LNCAP (cell line): Measurements from ENCODE around the gene SMAD9.

Source experiments
- CTCF ChIP-seq: fragments of 450-650 bp; IDR thresholded peaks from 2 replicates; pipeline ENCODE4 v1.5.1; 2017; ENCODE audit warnings: mild to moderate bottlenecking

SMAD9 gene

GRCh38 chr13:36813225-36813624, 106.8 kb downstream of the SMAD9 start:
- TF ChIP-seq CTCF, result no peak

GRCh38 chr13:36807616-36808015, 112.4 kb downstream of the SMAD9 start:
- no peak for TF ChIP-seq CTCF

GRCh38 chr13:36806102-36806501, 113.9 kb downstream of the SMAD9 start:
- no peak for TF ChIP-seq CTCF

GRCh38 chr13:36804588-36804987, 115.5 kb downstream of the SMAD9 start:
- TF ChIP-seq CTCF, result no peak

GRCh38 chr13:36801035-36801434, 119.0 kb downstream of the SMAD9 start:
- no peak for TF ChIP-seq CTCF

- no peak for TF ChIP-seq CTCF
Observed at GRCh38 chr13:36796052-36796451, 124.0 kb downstream of the SMAD9 start.

- no peak for TF ChIP-seq CTCF
Observed at GRCh38 chr13:36795463-36795862, 124.6 kb downstream of the SMAD9 start.
